Inferior parietal cortex (tissue), 1 donor: Measurements from ENCODE around the gene SPG7.
"Not testable (repeated sequence)": the region's sequence is repeated elsewhere in the genome, so short reads cannot be mapped to it uniquely, and the experiment has no call there.

Experiments used
- DNase-seq: peaks from one replicate; pipeline ENCODE4 v3.0.0-alpha.2; 2016; ENCODE audit errors: extremely low spot score

SPG7 gene

GRCh38 chr16:89564476-89565255, 56.5 kb downstream of the SPG7 start:
- DNase-seq = no peak

DNA sequence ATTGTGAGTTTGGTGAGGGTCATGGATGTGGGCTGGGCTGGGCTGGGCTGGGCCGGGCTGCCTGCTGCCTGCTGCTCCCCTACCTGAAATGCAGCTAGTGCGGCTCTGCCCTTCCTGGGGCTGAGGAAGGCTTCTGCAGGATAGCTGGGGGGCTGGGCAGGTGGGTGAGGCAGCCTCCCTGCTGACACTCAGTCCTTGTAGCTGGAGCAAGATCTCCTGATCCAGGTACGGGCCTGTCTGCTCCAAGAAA, 57.0 kb downstream of the SPG7 start:
- DNase-seq = no peak

GRCh38 chr16:89565506-89566372, 57.5 kb downstream of the SPG7 start:
- no peak for DNase-seq

DNA sequence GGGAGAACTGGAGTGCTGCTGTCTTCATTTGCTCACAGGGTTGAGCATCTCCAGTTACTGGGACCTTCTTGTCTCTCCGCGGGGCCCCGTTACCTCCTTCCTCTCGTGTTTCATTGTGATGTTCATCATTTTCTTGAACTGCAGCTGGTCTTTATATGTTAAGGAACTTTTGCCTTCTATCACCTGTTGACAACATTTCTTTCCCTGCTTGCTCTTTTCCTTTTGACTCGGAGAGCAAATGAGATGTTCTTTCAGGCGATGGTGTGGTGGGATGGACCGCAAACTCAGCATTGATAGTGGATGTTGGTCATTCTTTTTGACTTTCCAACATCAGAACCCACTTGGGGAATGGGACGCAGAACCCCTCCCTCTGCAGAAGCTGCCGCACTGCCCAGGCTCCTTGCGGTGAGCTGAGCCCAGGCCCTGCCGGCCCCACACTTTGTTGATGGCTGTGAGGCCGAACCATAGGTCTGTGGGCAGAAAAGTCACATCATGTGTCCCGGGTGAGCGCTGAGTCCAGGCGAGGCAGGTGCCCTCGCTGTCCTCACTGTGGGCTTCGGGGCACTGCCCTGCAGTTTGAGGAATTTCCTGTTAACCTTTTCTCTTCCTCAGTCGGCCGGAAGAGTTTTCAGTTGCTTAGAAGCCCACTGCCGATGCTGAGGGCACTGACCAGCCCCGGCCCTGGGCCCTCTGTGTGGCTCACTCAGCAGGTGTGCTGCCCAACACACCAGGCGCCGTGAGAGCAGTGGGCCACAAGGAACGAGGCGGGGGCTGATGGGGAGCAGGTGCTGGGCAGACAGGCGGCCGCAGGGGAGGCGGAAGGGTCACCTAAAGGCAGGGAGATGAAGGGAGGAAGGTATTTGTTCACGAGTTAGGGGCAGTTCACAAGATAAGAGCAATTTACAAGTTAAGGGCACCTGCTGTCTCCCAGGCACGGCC, 59.7 kb downstream of the SPG7 start:
- DNase-seq = no peak

DNA sequence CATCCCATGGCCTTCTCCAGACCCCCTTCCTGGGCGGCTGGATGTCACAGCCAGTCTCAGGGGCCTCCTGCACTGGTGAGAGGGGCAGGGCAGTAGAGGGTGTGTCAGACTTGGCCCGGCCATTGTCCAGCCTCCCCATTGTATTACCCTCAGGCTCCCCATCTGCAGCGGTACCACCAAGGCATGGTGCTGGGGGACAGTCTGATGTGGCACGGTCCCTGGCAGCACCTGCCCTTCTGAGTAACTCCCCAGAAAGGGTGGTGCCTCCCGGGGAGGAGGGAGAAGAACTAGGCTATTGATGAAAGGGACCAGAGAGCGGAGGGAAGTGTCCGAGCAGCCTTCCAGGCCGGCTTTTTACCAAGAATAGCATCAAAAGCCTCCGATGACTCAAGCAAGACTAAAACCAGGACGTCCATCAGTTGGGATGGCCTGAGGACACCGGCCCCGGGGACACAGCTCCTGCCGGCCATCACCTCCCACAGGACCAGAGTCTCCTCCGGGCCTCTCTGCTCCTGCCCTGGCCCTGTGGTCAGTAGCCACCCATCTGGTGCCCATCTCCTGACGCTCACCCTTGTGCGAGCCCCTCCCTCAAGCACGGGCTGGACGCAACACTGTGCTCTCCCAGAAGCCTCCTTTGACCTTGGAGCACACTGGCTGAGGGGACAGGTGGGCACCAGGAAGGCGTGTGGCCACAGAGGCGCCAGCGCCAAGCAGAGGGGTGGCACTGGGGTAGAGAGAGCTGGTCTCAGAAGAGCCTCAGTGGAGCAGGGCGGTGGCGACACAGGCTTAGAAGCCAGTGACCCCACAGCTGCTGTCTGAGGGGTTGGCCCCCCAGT, 61.5 kb downstream of the SPG7 start:
- no peak for DNase-seq

DNA sequence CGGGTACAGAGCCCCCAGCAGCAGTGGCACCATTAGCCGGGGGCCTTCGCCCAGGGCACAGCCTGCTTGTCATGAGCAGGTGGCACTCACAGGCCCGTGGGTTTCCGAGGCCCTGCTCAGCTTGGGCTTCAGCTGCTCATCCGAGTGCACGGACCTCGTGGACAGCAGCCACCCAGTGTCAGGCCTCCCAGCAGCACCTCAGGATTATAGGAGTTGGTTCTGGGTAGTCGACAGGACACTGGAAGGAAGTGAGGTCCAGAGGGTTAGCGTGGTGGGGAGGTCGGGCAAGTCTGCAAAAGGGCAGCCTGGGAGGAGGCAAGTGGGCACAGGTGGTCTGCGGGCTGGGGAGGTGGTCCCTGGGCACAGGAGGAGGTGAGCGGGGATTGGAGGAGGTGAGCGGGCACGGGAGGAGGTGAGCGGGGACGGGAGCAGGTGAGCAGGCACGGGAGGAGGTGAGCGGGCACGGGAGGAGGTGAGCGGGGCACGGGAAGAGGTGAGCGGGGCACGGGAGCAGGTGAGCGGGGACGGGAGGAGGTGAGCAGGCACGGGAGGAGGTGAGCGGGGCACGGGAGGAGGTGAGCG, 62.2 kb downstream of the SPG7 start:
- DNase-seq = no peak

GRCh38 chr16:89570983-89571598, 62.9 kb downstream of the SPG7 start:
- not testable (repeated sequence) for DNase-seq

GRCh38 chr16:89571636-89572035, 63.4 kb downstream of the SPG7 start:
- no peak for DNase-seq

- no peak for DNase-seq
Observed at GRCh38 chr16:89572073-89572484, 63.9 kb downstream of the SPG7 start.

DNA sequence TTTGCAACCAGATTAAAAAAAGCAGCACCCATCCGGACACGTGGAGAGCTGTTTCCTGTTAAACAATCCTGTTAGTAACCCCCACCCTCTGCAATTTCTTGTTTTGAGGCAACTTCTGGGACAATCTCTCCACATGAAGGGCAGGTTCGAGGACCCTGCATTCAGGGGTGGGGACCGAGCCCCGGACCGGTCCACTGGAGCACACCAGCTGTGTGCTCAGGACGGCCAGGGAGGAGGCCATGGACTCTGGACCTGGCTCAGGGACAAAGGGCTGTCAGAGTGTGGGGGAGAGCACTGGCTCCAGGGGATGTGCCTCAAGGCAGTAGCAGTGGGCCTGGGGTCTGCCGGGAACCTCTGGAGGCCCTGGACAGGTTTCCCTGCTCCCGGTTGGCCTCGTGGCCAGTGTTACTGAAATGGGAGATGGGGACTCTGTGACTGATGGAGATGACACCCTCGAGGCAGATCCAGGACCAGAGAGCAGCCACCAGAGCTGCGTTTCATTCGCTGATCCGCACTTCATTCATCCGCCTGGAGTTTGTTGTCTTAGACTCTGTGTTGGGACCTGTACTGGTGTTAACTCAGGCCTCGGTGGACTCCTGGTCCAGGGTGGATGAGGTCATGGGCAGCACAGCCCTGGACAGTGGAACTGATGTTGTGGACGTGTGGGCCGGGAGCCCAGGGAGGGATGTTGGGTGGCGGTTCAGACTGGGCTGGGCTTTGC, 64.4 kb downstream of the SPG7 start:
- DNase-seq = no peak

- no peak for DNase-seq
Observed at GRCh38 chr16:89573826-89574680, 65.8 kb downstream of the SPG7 start.

- no peak for DNase-seq
Observed at GRCh38 chr16:89574681-89575246, 66.6 kb downstream of the SPG7 start.

GRCh38 chr16:89575247-89576152, 67.3 kb downstream of the SPG7 start, which contains the start of gene CPNE7:
Gene CPNE7, plus strand, starts transcription at chr16:89575758. Its CDS starts 140 bp downstream, at chr16:89575898.
- no peak for DNase-seq

DNA sequence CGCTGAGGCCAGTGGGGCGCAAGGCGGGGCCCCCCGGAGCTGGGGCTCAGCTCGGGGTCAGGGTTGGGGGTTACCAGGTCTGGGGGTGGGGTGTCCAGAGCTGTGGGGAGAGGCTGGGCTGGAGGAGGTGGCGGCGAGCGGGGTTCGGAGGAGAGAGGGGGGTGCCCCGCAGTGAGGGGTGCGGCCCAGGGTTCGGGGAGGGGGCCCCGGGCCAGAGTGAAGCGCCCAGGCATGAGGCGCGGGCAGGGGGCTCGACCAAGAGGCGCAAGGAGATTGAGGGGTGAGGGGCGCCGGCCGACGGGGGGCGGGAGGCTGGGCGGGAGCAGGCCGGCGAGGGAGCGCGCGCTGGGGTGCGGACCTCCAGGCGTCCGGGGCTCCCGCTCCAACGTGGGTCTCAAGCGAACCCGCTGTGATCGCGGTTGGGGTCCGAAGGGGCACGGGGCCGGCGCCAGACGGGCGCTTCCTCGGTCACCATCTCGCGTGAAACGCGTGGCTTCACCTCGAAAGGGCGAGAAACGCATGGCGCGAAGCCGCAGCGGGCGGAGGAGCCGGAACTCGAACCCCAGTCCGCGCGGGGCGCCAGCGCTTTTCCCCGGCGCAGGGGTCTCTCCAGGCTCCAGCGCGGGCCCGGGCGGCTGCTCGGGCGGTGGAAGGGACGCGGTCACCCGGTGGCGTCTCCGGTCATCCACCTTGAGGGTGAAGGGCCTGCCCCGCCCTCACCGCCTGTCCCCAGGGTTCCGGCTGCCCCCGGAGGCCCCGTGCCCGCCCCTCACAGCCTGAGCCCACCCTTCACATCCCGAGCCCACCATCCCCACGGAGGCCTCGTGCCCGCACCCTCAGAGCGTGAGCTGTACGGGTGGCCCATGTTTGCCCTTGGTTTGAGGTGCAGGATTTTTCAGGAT, 68.2 kb downstream of the SPG7 start:
- DNase-seq = no peak

DNA sequence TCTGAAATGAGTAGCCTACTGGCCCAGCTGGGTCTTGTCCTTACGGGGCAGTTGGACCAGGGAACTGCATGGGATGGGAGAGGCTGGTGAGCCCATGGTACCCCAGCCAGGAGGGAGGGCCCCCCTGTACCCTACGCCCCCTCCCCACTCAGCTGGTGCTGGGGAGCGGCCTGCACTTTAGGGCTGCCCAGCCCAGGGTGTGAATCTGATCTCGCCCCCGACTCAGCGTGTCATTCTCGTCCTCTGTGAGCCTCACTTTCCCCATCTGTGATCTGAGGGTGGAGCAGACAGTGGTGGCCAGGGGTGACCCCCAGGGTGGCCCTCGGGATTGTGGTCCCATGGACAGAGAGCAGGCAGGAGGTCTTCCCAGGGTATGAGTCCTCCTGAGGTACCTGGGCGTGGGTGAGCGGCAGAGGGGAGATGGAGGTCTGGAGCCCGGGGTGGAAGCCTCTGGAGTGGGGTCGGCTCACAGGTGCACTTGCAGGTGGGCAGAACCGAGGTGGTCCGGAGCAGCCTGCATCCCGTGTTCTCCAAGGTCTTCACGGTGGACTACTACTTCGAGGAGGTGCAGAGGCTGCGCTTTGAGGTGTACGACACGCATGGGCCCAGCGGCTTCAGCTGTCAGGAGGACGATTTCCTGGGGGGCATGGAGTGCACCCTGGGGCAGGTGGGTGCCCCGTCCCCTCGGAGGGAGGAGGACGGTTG, 69.0 kb downstream of the SPG7 start:
- no peak for DNase-seq

DNA sequence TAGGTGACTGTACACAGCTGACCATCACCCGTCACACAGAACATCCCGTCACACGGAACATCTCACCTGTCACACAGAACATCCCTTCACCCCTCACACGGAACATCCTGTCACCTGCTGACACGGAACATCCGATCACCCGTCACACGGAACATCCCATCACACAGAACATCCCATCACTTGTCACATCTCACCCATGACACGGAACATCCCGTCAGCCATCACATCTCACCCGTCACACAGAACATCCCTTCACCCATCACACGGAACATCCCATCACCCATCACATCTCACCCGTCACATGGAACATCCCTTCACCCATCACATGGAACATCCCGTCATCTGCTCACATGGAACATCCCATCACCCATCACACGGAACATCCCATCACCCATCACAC, 71.1 kb downstream of the SPG7 start:
- no peak for DNase-seq
